ENCODE data around the gene GALNTL6.

GRCh38 chr4:173074501-173074946 lies 1261.3 kb downstream of the GALNTL6 start:
- TF ChIP-seq, protein P1, sequence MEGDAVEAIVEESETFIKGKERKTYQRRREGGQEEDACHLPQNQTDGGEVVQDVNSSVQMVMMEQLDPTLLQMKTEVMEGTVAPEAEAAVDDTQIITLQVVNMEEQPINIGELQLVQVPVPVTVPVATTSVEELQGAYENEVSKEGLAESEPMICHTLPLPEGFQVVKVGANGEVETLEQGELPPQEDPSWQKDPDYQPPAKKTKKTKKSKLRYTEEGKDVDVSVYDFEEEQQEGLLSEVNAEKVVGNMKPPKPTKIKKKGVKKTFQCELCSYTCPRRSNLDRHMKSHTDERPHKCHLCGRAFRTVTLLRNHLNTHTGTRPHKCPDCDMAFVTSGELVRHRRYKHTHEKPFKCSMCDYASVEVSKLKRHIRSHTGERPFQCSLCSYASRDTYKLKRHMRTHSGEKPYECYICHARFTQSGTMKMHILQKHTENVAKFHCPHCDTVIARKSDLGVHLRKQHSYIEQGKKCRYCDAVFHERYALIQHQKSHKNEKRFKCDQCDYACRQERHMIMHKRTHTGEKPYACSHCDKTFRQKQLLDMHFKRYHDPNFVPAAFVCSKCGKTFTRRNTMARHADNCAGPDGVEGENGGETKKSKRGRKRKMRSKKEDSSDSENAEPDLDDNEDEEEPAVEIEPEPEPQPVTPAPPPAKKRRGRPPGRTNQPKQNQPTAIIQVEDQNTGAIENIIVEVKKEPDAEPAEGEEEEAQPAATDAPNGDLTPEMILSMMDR (IDR thresholded peaks at IDR 0.05; ENCODE audit: insufficient read depth, low read depth, low read length): no peak
- no peak for TF ChIP-seq EZH2 (IDR thresholded peaks at IDR 0.05; ENCODE audit: insufficient read depth, low read length)
